Brain microvascular endothelial cell (primary cell): ENCODE data around the gene CPE.

Source experiments
- DNase-seq: peaks from one replicate; pipeline ENCODE4 v3.0.0-alpha.2; 2020
- H3K27ac ChIP-seq: fragments of 250-450 bp; sonication (Bioruptor Pico); 2 replicates; pipeline ENCODE4 v1.5.1; 2020; ENCODE audit warnings: mild to moderate bottlenecking, moderate library complexity
- H3K27me3 ChIP-seq: fragments of 250-450 bp; sonication (Bioruptor Pico); replicated peaks from 2 replicates; pipeline ENCODE4 v1.5.1; 2020; ENCODE audit warnings: mild to moderate bottlenecking
- H3K36me3 ChIP-seq: fragments of 250-450 bp; sonication (Bioruptor Pico); replicated peaks from 2 replicates; pipeline ENCODE4 v1.5.1; 2020; ENCODE audit warnings: mild to moderate bottlenecking
- H3K4me3 ChIP-seq: 2 replicates; pipeline ENCODE4 v1.5.1; 2011; ENCODE audit warnings: low read depth, mild to moderate bottlenecking, control low read depth, low read length, moderate library complexity
- in situ Hi-C: cut with HindIII; loops from 2 replicates; pipeline ENCODE4 v1.10.0; 2017; ENCODE audit warnings: low sequenced_read_pairs, low pct_ligation_motif_present
- TF ChIP-seq, protein P1 (sequence below): IDR thresholded peaks from 2 replicates; pipeline ENCODE4 v1.5.1; 2011; ENCODE audit warnings: low read depth, mild to moderate bottlenecking, moderate library complexity, low read length, control low read depth, inconsistent platforms; ENCODE audit errors: missing control alignments

The CPE gene

DNA sequence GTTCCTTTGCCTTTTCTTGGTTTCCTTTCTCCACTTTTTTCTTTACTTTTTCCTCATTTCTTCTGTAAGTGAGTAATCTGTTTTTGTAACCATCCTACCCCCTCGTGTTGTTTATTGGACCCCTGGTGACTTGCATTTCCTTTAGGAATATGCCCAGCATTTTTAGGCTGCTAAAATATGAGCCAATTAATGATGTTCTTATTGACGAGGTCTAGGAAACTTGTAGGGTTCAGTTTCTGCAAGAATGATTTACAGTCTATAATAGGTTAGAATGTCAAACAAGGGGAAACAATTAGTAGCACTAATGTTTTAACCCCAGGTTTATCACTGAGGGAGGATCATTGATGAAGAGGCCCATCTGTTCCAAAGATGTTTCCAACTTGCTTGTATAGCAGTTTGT, 79.0 kb downstream of the CPE start:
- TF ChIP-seq, protein P1, sequence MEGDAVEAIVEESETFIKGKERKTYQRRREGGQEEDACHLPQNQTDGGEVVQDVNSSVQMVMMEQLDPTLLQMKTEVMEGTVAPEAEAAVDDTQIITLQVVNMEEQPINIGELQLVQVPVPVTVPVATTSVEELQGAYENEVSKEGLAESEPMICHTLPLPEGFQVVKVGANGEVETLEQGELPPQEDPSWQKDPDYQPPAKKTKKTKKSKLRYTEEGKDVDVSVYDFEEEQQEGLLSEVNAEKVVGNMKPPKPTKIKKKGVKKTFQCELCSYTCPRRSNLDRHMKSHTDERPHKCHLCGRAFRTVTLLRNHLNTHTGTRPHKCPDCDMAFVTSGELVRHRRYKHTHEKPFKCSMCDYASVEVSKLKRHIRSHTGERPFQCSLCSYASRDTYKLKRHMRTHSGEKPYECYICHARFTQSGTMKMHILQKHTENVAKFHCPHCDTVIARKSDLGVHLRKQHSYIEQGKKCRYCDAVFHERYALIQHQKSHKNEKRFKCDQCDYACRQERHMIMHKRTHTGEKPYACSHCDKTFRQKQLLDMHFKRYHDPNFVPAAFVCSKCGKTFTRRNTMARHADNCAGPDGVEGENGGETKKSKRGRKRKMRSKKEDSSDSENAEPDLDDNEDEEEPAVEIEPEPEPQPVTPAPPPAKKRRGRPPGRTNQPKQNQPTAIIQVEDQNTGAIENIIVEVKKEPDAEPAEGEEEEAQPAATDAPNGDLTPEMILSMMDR = no peak
- H3K36me3 ChIP-seq = no peaks in the 10 kb centered on the region
- no peaks in the 10 kb centered on the region for H3K27me3 ChIP-seq
- no peak overlapping the region for H3K4me3 ChIP-seq
- no peak for DNase-seq
- in situ Hi-C loops = loop anchor here (25.0 kb wide), 1 partner anchor 320 kb away; no protein-coding TSS in a partner anchor
- H3K27ac ChIP-seq = no peak overlapping the region

DNA sequence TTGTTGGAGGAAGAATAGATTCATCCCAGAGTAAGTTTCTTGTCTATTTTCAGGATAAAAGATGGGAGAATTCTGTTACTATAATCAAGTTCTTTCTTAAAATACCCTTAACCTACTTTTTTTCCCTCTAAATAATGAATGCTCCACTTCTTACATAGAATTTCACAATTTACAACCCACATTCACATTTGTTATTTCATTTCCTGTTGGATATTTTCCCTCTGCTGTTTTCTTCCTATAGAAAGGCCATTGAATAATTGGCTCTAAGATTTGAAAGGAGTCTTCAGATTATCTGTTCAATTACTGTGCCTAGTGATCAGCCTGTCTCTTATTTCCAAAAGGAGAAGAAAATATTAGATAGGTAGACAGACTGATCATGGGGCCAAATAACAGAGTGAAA, 79.7 kb downstream of the CPE start:
- no peak overlapping the region for H3K4me3 ChIP-seq
- H3K36me3 ChIP-seq = no peaks in the 10 kb centered on the region
- no peaks in the 10 kb centered on the region for H3K27me3 ChIP-seq
- in situ Hi-C loops = loop anchor here (25.0 kb wide), 1 partner anchor 321 kb away; no protein-coding TSS in a partner anchor
- TF ChIP-seq, protein P1 = no peak
- H3K27ac ChIP-seq = no peak overlapping the region
- no peak for DNase-seq

DNA sequence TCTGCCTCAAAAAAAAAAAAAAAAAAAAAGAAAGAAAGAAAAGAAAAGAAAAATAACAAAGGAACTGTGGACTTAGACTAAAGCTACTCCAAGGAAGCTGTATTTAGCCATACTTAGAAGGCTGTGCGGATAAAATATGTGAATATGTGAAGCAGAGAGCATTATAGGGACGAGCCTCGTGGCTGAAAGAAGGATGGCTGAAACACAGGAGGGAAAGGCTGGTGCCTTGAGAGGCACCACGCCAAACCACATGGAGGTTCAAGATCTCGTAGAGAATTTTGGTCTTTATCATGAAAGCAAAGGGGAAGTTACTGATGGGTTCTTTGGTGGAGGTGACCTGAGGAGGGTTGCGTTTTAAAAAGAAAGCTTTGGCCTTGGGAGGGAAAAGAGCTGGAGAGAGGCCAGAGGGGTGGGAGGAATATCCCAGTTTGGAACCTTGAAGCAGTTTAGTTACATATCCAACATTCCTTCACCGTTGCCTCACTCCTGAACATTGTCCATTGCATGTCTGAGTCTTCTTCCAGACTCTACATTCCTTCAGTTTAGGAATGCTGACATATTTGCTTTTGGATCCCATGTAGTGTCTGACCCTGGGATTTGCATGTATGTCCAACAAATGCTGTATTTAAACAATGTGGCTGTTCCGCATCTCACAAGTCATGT, 82.5 kb downstream of the CPE start:
- no peaks in the 10 kb centered on the region for H3K36me3 ChIP-seq
- TF ChIP-seq, protein P1 = no peak
- H3K4me3 ChIP-seq = no peak overlapping the region
- H3K27me3 ChIP-seq = no peaks in the 10 kb centered on the region
- in situ Hi-C loops = loop anchor here (25.0 kb wide), 1 partner anchor 324 kb away; no protein-coding TSS in a partner anchor
- DNase-seq = peak; percentile 53
- H3K27ac ChIP-seq = no peak overlapping the region

DNA sequence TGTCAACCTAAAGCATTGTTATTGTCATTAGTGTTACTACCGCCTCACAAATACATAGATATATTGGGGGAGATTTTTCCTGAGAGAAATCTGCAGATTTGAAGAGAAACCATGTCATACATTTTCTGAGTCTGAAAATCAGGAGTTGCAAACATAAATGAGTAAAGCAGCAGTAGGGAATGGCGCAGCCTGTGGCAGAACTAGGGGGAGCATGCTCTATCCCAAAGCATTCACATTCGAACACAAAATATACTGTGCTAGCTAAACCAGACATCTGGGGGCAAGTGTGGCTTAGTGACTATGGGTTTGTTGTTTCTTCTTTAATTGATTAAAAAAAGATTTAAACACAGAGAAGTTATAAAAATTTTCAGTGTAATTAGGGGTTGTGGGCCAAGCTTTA, 83.2 kb downstream of the CPE start:
- H3K27ac ChIP-seq = no peak overlapping the region
- no peak overlapping the region for H3K4me3 ChIP-seq
- no peak for DNase-seq

DNA sequence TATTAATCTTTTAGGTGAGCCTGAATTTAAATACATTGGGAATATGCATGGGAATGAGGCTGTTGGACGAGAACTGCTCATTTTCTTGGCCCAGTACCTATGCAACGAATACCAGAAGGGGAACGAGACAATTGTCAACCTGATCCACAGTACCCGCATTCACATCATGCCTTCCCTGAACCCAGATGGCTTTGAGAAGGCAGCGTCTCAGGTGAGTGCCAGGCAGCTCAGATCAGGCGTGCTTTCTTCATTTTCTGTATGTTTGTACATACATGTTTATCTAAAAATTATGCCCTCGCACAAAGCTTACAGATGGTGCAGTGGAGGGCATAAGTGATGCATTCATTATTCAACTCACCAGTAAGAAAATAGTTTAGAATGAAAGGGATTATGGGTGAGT, 85.6 kb downstream of the CPE start:
- in situ Hi-C loops = loop anchor here (25.0 kb wide), 1 partner anchor 327 kb away; no protein-coding TSS in a partner anchor

More for the DNA sequence above, 83.2 kb downstream of the CPE start:
- Histone ChIP-seq H3K27me3 (no peaks in the 10 kb centered on the region), H3K36me3 (no peaks in the 10 kb centered on the region)
- TF ChIP-seq, protein P1 = peak; percentile 42
- in situ Hi-C loops = loop anchor here (25.0 kb wide), 1 partner anchor 325 kb away; no protein-coding TSS in a partner anchor

More for the DNA sequence above, 85.6 kb downstream of the CPE start:
- no peak overlapping the region for H3K4me3 ChIP-seq
- no peak overlapping the region for H3K27ac ChIP-seq
- no peaks in the 10 kb centered on the region for H3K36me3 ChIP-seq
- no peak for DNase-seq
- TF ChIP-seq, protein P1 = no peak
- H3K27me3 ChIP-seq = no peaks in the 10 kb centered on the region
